ENCODE data around the gene SLC35A5.
"Not testable (repeated sequence)": the region's sequence is repeated elsewhere in the genome, so short reads cannot be mapped to it uniquely, and the experiment has no call there.

Gene SLC35A5

GRCh38 chr3:112555535-112556170 is 6.2 kb upstream of the SLC35A5 start:
- DNase-seq: no peak
- Histone ChIP-seq H3K36me3 (no peaks in the 10 kb centered on the region), H3K4me3 (ENCODE audit: low read depth, low read length) (no peak overlapping the region), H3K4me1 (no peaks in the 10 kb centered on the region), H3K27me3 (no peaks in the 10 kb centered on the region), H3K9me3 (no peaks in the 10 kb centered on the region)
- no peak for TF ChIP-seq CTCF (IDR thresholded peaks at IDR 0.05; ENCODE audit: low read depth, low read length)

GRCh38 chr3:112557976-112558375 is 3.9 kb upstream of the SLC35A5 start:
- Histone ChIP-seq H3K36me3 (no peaks in the 10 kb centered on the region), H3K4me1 (no peaks in the 10 kb centered on the region)
- no peak for TF ChIP-seq CTCF (IDR thresholded peaks at IDR 0.05; ENCODE audit: low read depth, low read length)

DNA sequence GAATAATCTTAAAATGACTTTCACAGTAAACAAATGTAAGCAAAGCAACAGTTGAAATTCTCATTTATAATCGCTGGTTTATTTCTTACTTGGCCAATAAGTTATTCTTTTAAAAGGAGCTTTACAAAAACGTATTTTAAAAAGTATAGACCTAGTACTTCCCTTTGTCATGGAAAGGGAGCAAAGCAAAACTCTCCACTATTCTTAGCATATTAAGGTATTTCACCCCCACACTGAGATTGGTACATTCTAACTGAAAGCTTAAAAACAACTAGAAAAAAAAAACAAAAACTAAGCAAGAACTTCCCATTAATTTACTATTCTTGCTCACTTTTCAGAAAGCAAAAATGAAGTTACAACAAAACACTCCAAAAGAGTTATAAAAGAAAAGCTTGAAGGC is 1.5 kb upstream of the SLC35A5 start:
- no peaks in the 10 kb centered on the region for H3K9me3 ChIP-seq
- H3K4me3 ChIP-seq (ENCODE audit: low read depth, low read length): peak overlapping the region; percentile 82
- no peaks in the 10 kb centered on the region for H3K4me1 ChIP-seq
- no peak for DNase-seq
- no peak for TF ChIP-seq CTCF (IDR thresholded peaks at IDR 0.05; ENCODE audit: low read depth, low read length)
- no peaks in the 10 kb centered on the region for H3K27me3 ChIP-seq
- no peaks in the 10 kb centered on the region for H3K36me3 ChIP-seq

More at GRCh38 chr3:112557976-112558375, 3.9 kb upstream of the SLC35A5 start:
- no peak for DNase-seq
- H3K9me3 ChIP-seq: no peaks in the 10 kb centered on the region
- no peak overlapping the region for H3K4me3 ChIP-seq (ENCODE audit: low read depth, low read length)
- H3K27me3 ChIP-seq: no peaks in the 10 kb centered on the region

- H3K9me3 ChIP-seq: no peaks in the 10 kb centered on the region
- peak overlapping the region; percentile 82 for H3K4me3 ChIP-seq (ENCODE audit: low read depth, low read length)
- no peaks in the 10 kb centered on the region for H3K36me3 ChIP-seq
- TF ChIP-seq CTCF (IDR thresholded peaks at IDR 0.05; ENCODE audit: low read depth, low read length): no peak
- H3K4me1 ChIP-seq: no peaks in the 10 kb centered on the region
- H3K27me3 ChIP-seq: no peaks in the 10 kb centered on the region
- peak; percentile 71 for DNase-seq
These were observed 943 bp upstream of the SLC35A5 start for GRCh38 chr3:112560721-112561483.

DNA sequence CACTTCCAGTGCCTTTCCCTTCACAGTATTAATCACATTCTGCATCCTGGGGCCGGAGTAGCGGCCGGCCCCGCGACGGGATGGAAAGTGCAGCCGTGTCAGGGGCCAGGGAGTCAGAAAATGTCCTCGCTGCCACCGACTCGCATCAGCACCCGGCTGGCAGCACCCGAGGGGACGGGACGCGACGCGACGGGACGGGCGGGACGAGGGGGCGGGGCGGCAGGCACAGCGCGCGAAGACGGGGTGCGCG is 436 bp upstream of the SLC35A5 start:
- Histone ChIP-seq H3K27me3 (no peaks in the 10 kb centered on the region), H3K4me3 (ENCODE audit: low read depth, low read length) (peak overlapping the region; percentile 82), H3K9me3 (no peaks in the 10 kb centered on the region), H3K36me3 (no peaks in the 10 kb centered on the region), H3K4me1 (no peaks in the 10 kb centered on the region)
- no peak for DNase-seq
- TF ChIP-seq CTCF (IDR thresholded peaks at IDR 0.05; ENCODE audit: low read depth, low read length): no peak

- DNase-seq; H3K4me1 ChIP-seq; H3K4me3 ChIP-seq (ENCODE audit: low read depth, low read length); H3K9me3 ChIP-seq; H3K36me3 ChIP-seq; H3K27me3 ChIP-seq: not testable (repeated sequence)
These were observed 2.5 kb downstream of the SLC35A5 start for GRCh38 chr3:112564247-112564939.
